GM21619 (cell line): Measurements from ENCODE around the gene A4GNT.
A peak's percentile ranks its signal among the peaks of the same experiment; 100 is the strongest.
"Not testable (repeated sequence)": the region's sequence is repeated elsewhere in the genome, so short reads cannot be mapped to it uniquely, and the experiment has no call there.

Experiments
- ATAC-seq: cut with Tn5 transposase; IDR thresholded peaks from one replicate; pipeline ENCODE4 v1.9.1; 2021; ENCODE audit not compliant: unreplicated experiment

The A4GNT gene

GRCh38 chr3:138119423-138119766 lies 12.8 kb downstream of the A4GNT start:
- ATAC-seq, result no peak

- ATAC-seq, result peak; percentile 67
These were observed 13.4 kb downstream of the A4GNT start for GRCh38 chr3:138118612-138119422.

GRCh38 chr3:138114988-138115971 lies 16.9 kb downstream of the A4GNT start, which contains the start of gene DZIP1L:
Gene DZIP1L, minus strand, starts transcription at chr3:138115608. Its CDS starts 11,637 bp downstream, at chr3:138103971.
- ATAC-seq, result peak; percentile 91

GRCh38 chr3:138114431-138114918 lies 17.7 kb downstream of the A4GNT start:
- no peak for ATAC-seq

GRCh38 chr3:138113326-138113725 lies 18.9 kb downstream of the A4GNT start:
- no peak for ATAC-seq

GRCh38 chr3:138112362-138112761 lies 19.8 kb downstream of the A4GNT start:
- ATAC-seq, result no peak

GRCh38 chr3:138105598-138105997 lies 26.6 kb downstream of the A4GNT start:
- no peak for ATAC-seq

- ATAC-seq, result no peak
These were observed 28.7 kb downstream of the A4GNT start for GRCh38 chr3:138103466-138103865.

GRCh38 chr3:138101351-138101940 lies 30.7 kb downstream of the A4GNT start:
- not testable (repeated sequence) for ATAC-seq

GRCh38 chr3:138099417-138099816 lies 32.8 kb downstream of the A4GNT start:
- ATAC-seq, result no peak

- no peak for ATAC-seq
These were observed 34.7 kb downstream of the A4GNT start for GRCh38 chr3:138097192-138098172.

GRCh38 chr3:138093721-138094120 lies 38.5 kb downstream of the A4GNT start:
- no peak for ATAC-seq

GRCh38 chr3:138092023-138092422 lies 40.2 kb downstream of the A4GNT start:
- ATAC-seq, result no peak

- no peak for ATAC-seq
These were observed 43.1 kb downstream of the A4GNT start for GRCh38 chr3:138089091-138089490.

- not testable (repeated sequence) for ATAC-seq
These were observed 46.4 kb downstream of the A4GNT start for GRCh38 chr3:138085745-138086144.

- ATAC-seq, result no peak
These were observed 48.0 kb downstream of the A4GNT start for GRCh38 chr3:138084196-138084595.

- peak; percentile 24 for ATAC-seq
These were observed 49.2 kb downstream of the A4GNT start for GRCh38 chr3:138082992-138083386.

GRCh38 chr3:138082085-138082991 lies 49.9 kb downstream of the A4GNT start:
- ATAC-seq, result peak; percentile 59
